Measurements from ENCODE around the gene MEOX2.

DNA sequence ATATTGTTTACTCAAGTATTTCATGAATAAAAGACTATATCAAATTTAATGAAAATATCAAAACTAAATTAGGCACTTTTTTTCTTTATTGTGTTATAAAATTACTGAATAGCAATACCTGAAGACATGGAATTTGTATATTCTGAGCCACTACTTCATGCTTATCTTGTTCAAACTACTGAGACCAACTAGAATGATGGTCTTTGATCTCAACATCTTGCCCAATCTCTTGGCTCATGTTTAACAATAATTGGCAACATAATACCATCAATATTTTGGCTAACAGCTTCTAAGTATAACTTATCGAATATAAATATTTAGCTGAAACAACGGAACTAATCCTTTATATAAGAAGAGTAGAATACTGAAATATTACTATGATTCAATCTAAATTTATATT, 68.2 kb downstream of the MEOX2 start:
- TF ChIP-seq, protein P1, sequence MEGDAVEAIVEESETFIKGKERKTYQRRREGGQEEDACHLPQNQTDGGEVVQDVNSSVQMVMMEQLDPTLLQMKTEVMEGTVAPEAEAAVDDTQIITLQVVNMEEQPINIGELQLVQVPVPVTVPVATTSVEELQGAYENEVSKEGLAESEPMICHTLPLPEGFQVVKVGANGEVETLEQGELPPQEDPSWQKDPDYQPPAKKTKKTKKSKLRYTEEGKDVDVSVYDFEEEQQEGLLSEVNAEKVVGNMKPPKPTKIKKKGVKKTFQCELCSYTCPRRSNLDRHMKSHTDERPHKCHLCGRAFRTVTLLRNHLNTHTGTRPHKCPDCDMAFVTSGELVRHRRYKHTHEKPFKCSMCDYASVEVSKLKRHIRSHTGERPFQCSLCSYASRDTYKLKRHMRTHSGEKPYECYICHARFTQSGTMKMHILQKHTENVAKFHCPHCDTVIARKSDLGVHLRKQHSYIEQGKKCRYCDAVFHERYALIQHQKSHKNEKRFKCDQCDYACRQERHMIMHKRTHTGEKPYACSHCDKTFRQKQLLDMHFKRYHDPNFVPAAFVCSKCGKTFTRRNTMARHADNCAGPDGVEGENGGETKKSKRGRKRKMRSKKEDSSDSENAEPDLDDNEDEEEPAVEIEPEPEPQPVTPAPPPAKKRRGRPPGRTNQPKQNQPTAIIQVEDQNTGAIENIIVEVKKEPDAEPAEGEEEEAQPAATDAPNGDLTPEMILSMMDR (IDR thresholded peaks at IDR 0.05) = no peak
- TF ChIP-seq KDM1A (IDR thresholded peaks at IDR 0.05; ENCODE audit: low read depth) = no peak
- TF ChIP-seq ESRRA (IDR thresholded peaks at IDR 0.05; ENCODE audit: borderline replicate concordance, low read length) = no peak

All from A549 (cell line).